GM12864 (cell line): ENCODE measurements around the gene CTSD.

Experiments
- DNase-seq: peaks from one replicate; pipeline ENCODE4 v3.0.0-alpha.2; 2011; ENCODE audit warnings: low read depth
- H3K4me3 ChIP-seq: 2 replicates; pipeline ENCODE4 v1.5.1; 2011; ENCODE audit warnings: mild to moderate bottlenecking, low read depth, low read length, control low read depth
- CTCF ChIP-seq: IDR thresholded peaks from 2 replicates; pipeline ENCODE4 v1.5.1; 2011; ENCODE audit warnings: low read depth, mild to moderate bottlenecking, moderate library complexity, low read length, control low read depth, inconsistent platforms; ENCODE audit errors: missing control alignments

CTSD gene

DNA sequence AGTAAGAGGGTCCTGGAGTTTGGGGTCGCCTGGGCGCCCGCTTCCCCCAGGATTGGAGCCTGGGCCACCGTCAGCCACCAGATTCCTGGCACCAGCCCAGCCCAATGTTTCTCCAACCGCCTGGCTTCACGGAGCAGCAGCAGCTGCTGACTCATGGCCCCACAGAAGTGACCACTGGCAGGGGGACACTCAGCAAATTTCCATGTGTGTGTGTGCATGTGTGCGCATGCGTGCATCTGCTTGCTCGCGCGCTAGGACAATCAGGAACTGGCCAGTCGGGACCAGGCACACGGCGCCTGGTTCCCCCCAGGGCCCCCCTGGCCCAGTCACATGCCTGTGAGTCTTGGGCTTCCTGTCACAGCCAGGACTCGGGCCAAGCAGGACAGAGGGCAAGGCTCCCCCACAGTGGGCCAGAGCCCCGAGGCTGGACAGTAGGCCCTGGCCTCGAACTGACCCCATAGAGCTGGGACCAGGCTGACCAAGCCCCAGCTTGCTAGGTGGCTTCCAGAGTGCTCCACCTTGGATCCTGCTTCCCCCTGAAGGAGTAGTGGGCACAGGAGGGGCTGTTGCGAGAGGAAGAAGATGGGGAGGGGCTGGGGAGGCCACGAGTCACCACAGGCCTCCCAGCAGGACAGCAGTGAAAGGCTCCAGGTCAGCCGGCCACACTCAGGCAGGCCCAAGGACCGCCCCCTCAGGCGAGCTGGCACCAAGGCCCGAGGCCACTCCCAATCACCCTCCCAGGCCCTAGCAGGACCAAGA is 3.2 kb downstream of the CTSD start:
- H3K4me3 ChIP-seq: no peak overlapping the region

GRCh38 chr11:1759851-1760220 is 3.9 kb downstream of the CTSD start:
- no peak for DNase-seq
- TF ChIP-seq CTCF: no peak
- H3K4me3 ChIP-seq: no peak overlapping the region

More for the DNA sequence above, 3.2 kb downstream of the CTSD start:
- TF ChIP-seq CTCF: no peak
- no peak for DNase-seq

DNA sequence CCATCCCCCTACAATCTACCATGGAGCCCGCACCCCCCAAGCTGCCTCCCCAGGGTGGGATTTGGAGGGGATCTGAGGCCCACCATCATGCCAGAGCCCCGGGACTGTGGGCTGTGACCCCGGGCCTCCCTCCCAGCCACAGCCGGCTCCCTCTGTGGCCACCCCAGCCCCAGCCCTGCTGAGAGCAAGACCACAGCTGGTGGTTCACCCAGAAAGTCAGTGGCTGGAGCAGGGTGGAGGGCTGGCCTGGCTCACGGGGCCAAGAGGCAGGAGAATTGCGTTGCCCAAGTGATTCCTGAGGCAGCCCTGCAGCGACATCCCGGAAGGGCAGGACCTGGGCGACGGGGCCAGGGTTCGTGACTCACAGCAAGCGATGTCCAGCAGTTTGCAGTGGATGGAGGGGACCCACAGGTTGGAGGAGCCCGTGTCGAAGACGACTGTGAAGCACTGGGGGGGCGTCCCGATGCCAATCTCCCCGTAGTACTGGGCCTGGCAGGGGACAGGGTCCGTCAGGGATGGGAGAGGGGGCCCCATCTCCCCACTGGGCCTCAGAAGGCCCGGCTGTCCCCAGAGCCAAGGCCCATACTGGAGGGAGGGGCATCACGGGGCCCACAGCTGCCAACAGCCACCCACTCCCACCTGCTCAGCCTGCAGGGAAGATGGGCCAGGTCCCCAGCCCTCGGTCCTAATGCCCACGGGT is 4.4 kb downstream of the CTSD start:
- no peak for TF ChIP-seq CTCF
- no peak for DNase-seq
- no peak overlapping the region for H3K4me3 ChIP-seq

GRCh38 chr11:1758611-1759150 is 5.0 kb downstream of the CTSD start:
- no peak for TF ChIP-seq CTCF
- no peak for DNase-seq
- no peak overlapping the region for H3K4me3 ChIP-seq

DNA sequence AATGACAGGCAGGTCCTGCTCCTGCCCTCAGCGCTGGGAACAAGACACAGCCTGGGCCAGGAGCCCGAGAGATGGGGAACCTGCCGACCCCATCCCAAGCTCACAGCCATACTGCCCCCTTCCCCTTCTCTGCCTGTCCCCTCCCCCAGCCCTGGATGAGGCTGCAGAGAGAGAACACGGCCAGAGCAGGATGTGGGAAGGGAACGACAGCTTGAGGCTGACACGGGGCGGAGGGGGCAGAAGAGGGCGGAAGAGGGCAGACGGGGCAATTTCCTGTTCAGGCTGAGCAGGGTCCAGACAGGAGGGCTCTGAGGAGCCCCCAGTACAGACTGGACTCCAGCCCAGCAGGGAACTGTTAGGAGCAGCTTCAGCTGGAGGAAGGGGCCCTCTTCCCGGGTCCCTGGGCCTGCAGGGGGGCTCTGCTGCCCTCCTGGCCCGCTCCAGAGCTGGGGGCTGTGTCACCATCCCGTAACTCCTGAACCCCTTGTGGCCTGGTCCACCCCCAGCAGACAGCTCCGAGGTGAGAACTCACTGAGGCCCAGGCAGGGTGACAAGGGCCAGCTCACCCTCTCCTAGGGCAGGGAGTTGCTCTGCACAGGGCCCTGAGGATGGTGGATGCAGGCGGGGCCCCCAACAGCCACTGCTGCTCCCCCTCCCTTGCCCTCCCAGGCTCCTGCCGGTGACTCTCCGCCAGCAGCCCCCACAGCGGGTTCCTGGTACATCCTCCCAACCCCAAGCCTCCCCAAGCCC is 5.7 kb downstream of the CTSD start:
- DNase-seq: no peak
- TF ChIP-seq CTCF: no peak
- no peak overlapping the region for H3K4me3 ChIP-seq

GRCh38 chr11:1756791-1757771 is 6.6 kb downstream of the CTSD start:
- no peak for DNase-seq
- no peak for TF ChIP-seq CTCF
- H3K4me3 ChIP-seq: no peak overlapping the region
